T47D (cell line): ENCODE measurements around the gene FCHSD1.
A peak's percentile ranks its signal among the peaks of the same experiment; 100 is the strongest.

Experiments used
- DNase-seq, 2 experiments: peaks; one replicate each; pipeline versions ENCODE4 v3.0.0 to v3.0.0-alpha.2; 2011 to 2012; ENCODE audit warnings: low read depth in 1 of 2, low spot score in 1 of 2
- JUND ChIP-seq: IDR thresholded peaks from 2 replicates; pipeline ENCODE4 v1.6.1; 2012; ENCODE audit warnings: low read depth
- in situ Hi-C: cut with HindIII; loops from 2 replicates; pipeline ENCODE4 v1.10.0; 2016; ENCODE audit warnings: low sequenced_read_pairs, low pct_unique_long_range_greater_than_20kb

The FCHSD1 gene

DNA sequence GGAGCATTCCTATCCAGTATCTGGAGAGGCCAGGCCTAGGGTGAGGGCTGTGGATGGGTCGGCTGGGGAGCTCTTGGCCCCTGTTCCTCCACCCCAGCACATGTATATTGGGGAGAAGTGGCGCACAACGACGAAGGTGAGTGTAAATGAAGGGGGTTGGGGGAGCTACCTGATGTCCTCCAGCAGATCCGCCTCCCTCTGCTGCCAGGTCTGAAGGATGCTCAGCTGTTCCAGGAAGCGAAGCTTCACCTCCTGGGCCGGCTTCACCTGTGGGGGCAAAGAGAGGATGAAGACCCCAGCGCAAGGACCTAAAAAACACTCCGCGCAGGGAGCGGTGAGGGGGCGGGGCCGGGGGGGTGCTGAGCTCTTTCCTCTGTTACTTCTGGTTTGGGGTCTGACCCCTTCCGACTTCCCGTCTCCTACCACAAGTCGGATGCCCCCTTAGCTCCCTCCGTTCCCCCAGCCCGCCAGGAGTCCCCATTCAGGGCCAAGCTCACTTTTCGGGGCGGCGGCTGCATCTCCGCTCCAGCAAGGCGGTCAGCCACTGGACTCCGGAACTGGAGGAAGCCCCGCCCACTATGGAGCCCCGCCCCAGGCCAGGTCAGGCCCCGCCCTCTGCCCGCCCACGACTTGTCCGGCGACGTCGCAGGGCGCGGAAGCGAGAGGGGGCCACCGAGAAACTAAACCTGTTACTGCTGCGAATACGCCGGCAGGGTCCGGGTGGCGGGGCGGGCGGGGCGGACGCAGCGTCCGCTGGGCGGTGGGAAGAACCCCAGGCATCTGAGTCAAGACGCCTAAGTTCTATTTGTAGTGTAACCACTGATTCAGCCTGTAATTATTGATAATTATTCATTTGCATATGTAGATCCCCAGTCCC is at the start of gene FCHSD1:
FCHSD1 (minus strand) TSS at position 568 of the 877 bp plus-strand sequence; CDS start at position 518, 50 bp downstream.
- in situ Hi-C loops: no loop called here
- TF ChIP-seq JUND: no peak
- DNase-seq: peak; percentile 89 to 98

DNA sequence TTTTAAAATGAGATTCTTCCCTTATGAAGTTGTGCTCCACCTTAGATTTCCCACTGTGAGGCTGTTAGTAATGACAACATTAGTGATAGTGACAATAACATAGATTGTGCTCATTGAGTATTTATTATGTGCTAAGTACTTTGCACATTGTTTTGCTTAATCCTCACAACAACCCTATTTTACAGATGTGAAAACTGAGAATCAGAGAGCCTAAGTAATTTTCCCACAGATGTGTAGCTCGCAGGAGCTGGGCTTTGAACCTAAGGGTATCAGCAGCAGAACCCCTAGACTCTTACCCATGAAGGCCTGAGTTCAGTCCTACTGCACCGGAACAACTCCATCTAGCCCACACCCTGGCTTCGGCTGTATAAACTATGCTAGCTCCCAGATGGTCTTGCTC is 46.4 kb upstream of the FCHSD1 start:
- TF ChIP-seq JUND: no peak
- in situ Hi-C loops: no loop called here
- no peak for DNase-seq

DNA sequence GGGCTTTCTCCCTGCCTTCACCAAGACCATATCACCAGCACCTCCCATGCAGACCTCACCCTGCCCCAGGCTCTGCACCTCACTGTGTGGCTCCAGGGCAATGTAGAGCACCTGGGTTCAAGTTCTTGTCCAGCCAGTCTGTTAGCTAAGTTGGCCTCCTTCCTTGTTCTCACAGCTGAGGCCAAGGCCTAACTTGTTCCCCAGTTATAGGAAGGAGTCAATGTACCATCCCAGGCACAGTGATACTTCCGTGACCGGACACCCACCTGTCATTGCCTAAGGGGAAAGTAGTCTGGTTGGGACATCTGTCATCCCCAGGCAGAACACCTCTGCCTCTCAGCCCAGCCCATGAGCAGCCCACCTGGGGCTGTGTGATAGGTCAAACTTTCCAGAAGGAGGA is 45.2 kb upstream of the FCHSD1 start:
- no peak for TF ChIP-seq JUND
- in situ Hi-C loops: no loop called here
- DNase-seq: peak in 1 of 2 experiments; percentile 71

DNA sequence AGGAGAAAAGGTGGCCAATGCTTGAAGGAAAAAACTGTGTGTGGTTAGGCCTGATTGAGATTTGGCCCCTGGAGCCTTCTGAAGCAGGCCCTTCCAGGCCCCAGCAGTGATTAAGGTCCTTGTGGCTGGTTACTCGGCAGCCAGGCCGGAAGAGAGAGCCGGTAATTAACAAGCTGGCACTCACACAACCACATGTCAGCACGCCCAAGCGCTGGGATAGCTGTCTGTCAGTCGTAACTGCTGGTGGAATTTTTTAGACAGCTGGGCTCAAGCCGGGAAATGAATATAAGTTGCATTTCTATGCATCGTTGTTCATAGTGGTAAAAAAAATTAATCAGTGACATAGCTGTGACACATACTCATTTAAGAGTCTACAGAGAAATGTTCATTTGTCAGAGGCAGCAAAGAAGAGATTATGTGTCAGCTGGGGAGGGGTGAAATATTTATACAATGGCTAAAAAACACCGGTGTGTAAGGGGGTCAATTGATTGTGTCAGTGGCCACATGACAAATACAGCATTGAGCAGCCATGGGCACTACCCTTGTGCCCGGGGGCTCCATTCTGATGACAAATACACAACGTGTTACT is 44.5 kb upstream of the FCHSD1 start:
- peak in 1 of 2 experiments; percentile 51 for DNase-seq
- no peak for TF ChIP-seq JUND
- in situ Hi-C loops: no loop called here

DNA sequence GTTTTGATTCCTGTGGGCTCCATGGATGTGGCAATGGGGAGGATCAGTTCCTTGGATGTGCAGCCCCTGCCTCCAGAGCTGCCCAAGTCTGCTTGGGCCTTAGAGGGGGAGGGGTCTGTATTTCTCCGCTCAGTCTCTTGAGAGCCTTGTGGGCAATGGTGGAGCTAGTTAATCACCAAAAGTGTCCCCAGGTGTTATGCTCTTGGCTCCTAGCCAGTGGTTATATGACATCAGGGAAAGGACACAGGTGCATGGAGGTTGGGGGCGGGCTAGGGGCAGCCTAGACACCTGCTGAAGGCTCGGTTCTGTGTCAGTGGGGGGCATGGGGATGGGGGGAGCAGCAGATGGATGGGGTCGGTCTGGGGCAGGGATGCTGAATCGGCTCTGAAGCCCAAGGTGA is 43.3 kb upstream of the FCHSD1 start:
- in situ Hi-C loops: no loop called here
- TF ChIP-seq JUND: no peak
- DNase-seq: no peak

DNA sequence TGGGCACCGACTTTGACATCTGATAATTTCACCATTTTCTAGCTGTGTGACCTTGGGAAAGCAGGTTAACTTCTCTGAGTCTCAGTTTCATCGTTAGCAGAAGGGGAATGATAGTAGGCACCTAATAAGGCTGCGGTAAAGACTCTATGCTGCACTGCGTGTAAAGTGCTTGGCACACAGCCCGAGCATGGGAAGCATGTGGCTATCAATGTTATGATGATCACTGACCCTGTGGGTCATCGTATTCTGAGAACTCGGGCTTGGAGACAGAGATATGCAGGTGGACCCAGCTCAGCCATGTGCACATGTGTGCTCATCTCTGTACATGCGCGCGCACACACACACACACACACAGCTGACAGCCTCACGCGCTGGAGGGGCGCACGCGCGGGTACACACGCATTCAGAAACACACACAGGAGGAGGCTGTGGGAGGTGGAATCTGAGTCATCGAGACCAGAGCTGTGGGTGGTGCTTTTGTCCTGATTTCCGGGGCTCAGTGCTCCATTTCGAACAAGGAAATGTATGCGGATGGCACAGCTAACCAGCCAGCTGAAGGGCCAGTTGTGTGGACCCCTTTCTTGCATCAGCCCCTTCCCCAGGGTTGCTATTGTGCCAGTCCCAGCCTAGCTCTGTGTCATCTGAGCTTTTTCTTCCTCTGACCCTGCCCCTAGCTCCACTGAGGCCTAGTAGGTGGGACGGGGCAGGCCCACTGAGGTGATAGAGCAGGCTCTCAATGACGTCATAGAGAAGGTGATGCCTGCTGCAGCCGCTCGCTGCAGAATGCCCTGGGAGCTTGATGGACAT is 41.9 kb upstream of the FCHSD1 start:
- no peak for DNase-seq
- no peak for TF ChIP-seq JUND
- in situ Hi-C loops: no loop called here

DNA sequence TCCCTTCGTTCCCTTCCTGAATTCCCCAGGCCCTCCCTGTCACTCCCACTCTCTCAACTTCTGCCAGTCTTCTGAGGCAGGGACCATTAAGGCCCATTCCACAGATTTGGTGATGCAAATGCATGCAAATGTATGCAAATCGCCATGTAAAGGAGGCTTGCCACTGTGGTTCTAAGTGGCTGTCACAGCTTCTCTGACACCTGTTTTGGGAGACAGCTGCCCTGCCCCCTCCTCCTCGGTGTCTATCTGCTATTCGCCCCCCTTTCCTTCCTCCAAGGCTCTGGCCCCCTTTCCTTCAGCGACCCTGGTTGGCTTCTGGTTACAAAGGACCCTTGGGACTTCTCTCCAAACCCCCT is 41.3 kb upstream of the FCHSD1 start:
- in situ Hi-C loops: no loop called here
- no peak for DNase-seq
- no peak for TF ChIP-seq JUND

DNA sequence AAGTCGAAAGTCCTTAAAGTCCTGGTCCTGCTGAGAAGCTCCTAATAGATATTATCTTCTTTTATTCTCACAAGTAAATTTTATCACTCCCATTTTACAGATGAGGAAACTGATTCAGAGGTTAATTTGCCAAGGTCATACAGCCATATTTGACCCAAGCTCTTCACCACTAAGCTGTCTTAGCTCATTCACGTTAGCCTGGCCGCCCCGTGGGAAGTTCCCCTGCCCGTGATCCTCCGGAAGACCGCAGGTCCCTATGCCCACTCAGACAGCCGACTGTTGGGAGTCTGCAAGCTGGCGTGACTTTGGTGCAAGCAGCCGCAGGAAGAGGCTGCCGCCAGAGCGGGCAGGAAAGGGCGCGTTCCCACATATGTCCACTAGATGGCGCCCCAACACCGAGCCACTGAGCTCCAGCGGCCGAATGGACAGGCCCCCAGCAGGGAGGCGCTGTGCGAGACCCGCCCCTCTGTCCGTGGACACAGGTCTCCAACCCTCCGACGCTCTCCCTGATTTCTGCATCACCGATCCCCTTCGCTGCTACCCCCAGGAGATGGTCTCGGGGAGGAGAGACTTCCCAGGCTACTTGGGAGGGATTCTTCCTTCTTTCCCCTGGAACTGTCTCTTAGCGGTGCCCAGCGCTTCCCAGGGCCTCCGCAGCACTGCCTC is 40.8 kb upstream of the FCHSD1 start:
- DNase-seq: peak; percentile 83 to 84
- in situ Hi-C loops: no loop called here
- no peak for TF ChIP-seq JUND

DNA sequence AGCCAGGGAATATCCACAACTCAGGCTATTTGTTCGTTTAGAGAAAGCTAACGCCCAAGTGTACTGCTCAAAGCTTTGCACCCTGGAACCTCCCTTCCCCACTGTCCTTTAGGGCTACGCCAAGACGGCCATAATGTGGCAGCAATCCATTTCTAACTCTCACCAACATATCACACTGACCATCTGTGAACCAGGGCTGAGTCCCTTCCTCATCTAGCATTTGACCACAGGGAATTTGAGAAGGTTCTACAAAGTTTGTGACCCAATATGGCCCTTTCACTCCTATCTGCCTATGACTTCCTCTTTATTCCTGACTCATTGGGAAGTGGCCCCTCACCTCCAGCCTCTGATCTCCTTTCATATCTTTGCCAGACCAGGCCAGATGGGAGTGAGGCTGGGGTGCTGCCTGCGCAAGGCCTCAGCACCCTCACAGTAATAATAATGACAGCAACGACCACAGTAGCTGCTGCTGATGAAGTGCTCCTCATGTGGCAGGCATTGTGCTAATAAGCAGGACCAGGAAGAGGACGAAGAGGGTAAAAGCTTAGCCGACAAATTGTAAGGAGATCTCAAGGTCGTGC is 40.2 kb upstream of the FCHSD1 start:
- TF ChIP-seq JUND: no peak
- no peak for DNase-seq
- in situ Hi-C loops: no loop called here

DNA sequence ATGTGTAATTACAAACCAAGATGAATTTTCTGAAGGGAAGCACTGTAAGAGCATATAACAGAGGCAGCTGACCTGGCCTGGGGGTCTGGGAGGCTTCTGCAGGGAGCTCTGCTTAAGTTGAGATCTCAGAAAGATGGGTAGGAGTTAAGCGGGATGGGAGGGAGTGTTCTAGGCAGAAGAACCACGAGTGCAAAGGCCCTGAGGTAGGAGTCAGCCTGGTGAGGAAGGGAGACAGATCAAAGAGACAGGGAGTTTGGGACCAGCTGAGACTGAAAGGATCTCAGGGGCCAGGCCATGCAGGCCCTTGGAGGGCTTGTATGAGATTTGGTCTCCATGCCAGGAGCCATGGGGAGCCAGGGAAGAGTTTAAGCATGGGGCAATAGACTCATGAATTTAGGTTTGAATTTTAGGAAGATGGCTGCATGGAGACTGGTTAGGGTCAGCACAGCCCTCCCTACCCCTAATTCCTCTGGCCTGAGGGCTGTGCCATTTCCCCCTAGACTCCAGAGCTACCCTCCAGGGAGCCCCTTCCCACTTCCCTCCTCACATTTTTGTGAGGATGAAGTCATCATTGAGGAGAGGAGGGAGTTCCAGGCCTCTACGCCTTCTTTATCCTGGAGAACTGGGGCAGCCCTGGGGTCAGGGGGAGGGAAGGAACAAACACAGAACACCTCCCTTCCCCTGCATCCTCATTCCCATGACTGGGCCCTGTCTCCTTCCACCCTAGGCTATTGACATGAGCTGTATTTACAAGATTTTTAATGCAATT is 35.6 kb upstream of the FCHSD1 start:
- in situ Hi-C loops: no loop called here
- no peak for DNase-seq
- no peak for TF ChIP-seq JUND

DNA sequence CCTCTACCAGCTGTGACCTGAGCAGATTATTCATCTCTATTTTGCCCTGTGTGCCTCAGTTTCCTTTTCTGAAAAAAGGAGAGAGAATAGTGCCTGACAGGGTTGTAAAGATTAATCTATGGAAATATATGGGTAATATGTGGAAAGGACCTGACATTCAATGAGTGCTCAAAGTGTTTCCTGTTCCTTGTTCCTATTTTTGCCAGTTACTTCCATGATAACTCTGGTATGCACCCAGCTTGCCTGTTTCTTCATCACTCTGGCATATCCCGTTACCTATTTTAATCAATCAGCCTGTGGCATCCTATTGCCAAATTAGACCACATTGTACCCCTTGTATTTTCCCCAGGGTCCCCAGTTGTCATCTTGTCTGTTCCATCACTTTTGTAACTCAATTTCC is 34.4 kb upstream of the FCHSD1 start:
- in situ Hi-C loops: no loop called here
- DNase-seq: no peak
- TF ChIP-seq JUND: no peak
